HG02970 (cell line): ENCODE measurements around the gene TM2D1.
A peak's percentile ranks its signal among the peaks of the same experiment; 100 is the strongest.
"Not testable (repeated sequence)": the region's sequence is repeated elsewhere in the genome, so short reads cannot be mapped to it uniquely, and the experiment has no call there.

Source experiments
- ATAC-seq: cut with Tn5 transposase; IDR thresholded peaks from one replicate; pipeline ENCODE4 v1.9.1; 2021; ENCODE audit warnings: mild to moderate bottlenecking, moderate library complexity, moderate number of reproducible peaks; ENCODE audit not compliant: unreplicated experiment, low FRiP score

TM2D1 gene

GRCh38 chr1:61724813-61725694 is at the start of gene TM2D1:
Gene TM2D1 (minus strand): TSS chr1:61725141. CDS start chr1:61725120, 21 bp downstream.
- peak; percentile 99 for ATAC-seq

GRCh38 chr1:61770131-61770530 is 45.2 kb upstream of the TM2D1 start:
- no peak for ATAC-seq

GRCh38 chr1:61757950-61758349 is 33.0 kb upstream of the TM2D1 start:
- no peak for ATAC-seq

- no peak for ATAC-seq
Observed at GRCh38 chr1:61756773-61757172, 31.8 kb upstream of the TM2D1 start.

- no peak for ATAC-seq
Observed at GRCh38 chr1:61754545-61754944, 29.6 kb upstream of the TM2D1 start.

GRCh38 chr1:61753998-61754508 is 29.1 kb upstream of the TM2D1 start:
- no peak for ATAC-seq

- no peak for ATAC-seq
Observed at GRCh38 chr1:61752921-61753389, 28.0 kb upstream of the TM2D1 start.

GRCh38 chr1:61749574-61749973 is 24.6 kb upstream of the TM2D1 start:
- no peak for ATAC-seq

- no peak for ATAC-seq
Observed at GRCh38 chr1:61748566-61748965, 23.6 kb upstream of the TM2D1 start.

GRCh38 chr1:61746813-61747212 is 21.9 kb upstream of the TM2D1 start:
- ATAC-seq = no peak

- no peak for ATAC-seq
Observed at GRCh38 chr1:61743716-61744580, 19.0 kb upstream of the TM2D1 start.

- ATAC-seq = no peak
Observed at GRCh38 chr1:61743431-61743705, 18.4 kb upstream of the TM2D1 start.

- peak; percentile 40 for ATAC-seq
Observed at GRCh38 chr1:61742620-61743430, 17.9 kb upstream of the TM2D1 start.

- ATAC-seq = peak; percentile 73
Observed at GRCh38 chr1:61741711-61742619, 17.0 kb upstream of the TM2D1 start, which contains the start of gene PATJ. Gene PATJ (plus strand): TSS chr1:61742480. CDS start chr1:61762893, 20,413 bp downstream.

- ATAC-seq = no peak
Observed at GRCh38 chr1:61740751-61741700, 16.1 kb upstream of the TM2D1 start.

GRCh38 chr1:61732726-61733125 is 7.8 kb upstream of the TM2D1 start:
- ATAC-seq = no peak

GRCh38 chr1:61730679-61731078 is 5.7 kb upstream of the TM2D1 start:
- ATAC-seq = not testable (repeated sequence)

- no peak for ATAC-seq
Observed at GRCh38 chr1:61727544-61727943, 2.6 kb upstream of the TM2D1 start.
